ENCODE results near the gene HSPBP1. TPM values are rescaled to one million over a fixed set of nuclear protein-coding genes. Genes with fewer than 3 reads are reported as not detected.

HSPBP1 gene
- polyA plus RNA-seq, 1 donor from 2014 or later, result 61.1 TPM

GRCh38 chr19:55241935-55242464 is 37.9 kb downstream of the HSPBP1 start:
- H3K4me3 ChIP-seq (ENCODE audit: low read length), result no peak overlapping the region
- H3K27me3 ChIP-seq (ENCODE audit: insufficient read depth, low read depth, low read length), result no peaks in the 10 kb centered on the region
- no peak for TF ChIP-seq RAD21 (conservative IDR thresholded peaks at IDR 0.05)
- TF ChIP-seq, protein P1, sequence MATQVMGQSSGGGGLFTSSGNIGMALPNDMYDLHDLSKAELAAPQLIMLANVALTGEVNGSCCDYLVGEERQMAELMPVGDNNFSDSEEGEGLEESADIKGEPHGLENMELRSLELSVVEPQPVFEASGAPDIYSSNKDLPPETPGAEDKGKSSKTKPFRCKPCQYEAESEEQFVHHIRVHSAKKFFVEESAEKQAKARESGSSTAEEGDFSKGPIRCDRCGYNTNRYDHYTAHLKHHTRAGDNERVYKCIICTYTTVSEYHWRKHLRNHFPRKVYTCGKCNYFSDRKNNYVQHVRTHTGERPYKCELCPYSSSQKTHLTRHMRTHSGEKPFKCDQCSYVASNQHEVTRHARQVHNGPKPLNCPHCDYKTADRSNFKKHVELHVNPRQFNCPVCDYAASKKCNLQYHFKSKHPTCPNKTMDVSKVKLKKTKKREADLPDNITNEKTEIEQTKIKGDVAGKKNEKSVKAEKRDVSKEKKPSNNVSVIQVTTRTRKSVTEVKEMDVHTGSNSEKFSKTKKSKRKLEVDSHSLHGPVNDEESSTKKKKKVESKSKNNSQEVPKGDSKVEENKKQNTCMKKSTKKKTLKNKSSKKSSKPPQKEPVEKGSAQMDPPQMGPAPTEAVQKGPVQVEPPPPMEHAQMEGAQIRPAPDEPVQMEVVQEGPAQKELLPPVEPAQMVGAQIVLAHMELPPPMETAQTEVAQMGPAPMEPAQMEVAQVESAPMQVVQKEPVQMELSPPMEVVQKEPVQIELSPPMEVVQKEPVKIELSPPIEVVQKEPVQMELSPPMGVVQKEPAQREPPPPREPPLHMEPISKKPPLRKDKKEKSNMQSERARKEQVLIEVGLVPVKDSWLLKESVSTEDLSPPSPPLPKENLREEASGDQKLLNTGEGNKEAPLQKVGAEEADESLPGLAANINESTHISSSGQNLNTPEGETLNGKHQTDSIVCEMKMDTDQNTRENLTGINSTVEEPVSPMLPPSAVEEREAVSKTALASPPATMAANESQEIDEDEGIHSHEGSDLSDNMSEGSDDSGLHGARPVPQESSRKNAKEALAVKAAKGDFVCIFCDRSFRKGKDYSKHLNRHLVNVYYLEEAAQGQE (IDR thresholded peaks at IDR 0.05; ENCODE audit: borderline replicate concordance), result no peak
- no peak for TF ChIP-seq SMC3 (conservative IDR thresholded peaks at IDR 0.05; ENCODE audit: poor library complexity)
- no peak for TF ChIP-seq EZH2 (IDR thresholded peaks at IDR 0.05; ENCODE audit: borderline replicate concordance, insufficient read depth, low read length, poor library complexity, severe bottlenecking)
- no peak for TF ChIP-seq POLR2AphosphoS5 (IDR thresholded peaks at IDR 0.05)
- TF ChIP-seq MXI1 (conservative IDR thresholded peaks at IDR 0.05; ENCODE audit: poor library complexity, severe bottlenecking), result no peak
- TF ChIP-seq TAF1 (IDR thresholded peaks at IDR 0.05; ENCODE audit: low read depth), result no peak
- TF ChIP-seq, protein P2, sequence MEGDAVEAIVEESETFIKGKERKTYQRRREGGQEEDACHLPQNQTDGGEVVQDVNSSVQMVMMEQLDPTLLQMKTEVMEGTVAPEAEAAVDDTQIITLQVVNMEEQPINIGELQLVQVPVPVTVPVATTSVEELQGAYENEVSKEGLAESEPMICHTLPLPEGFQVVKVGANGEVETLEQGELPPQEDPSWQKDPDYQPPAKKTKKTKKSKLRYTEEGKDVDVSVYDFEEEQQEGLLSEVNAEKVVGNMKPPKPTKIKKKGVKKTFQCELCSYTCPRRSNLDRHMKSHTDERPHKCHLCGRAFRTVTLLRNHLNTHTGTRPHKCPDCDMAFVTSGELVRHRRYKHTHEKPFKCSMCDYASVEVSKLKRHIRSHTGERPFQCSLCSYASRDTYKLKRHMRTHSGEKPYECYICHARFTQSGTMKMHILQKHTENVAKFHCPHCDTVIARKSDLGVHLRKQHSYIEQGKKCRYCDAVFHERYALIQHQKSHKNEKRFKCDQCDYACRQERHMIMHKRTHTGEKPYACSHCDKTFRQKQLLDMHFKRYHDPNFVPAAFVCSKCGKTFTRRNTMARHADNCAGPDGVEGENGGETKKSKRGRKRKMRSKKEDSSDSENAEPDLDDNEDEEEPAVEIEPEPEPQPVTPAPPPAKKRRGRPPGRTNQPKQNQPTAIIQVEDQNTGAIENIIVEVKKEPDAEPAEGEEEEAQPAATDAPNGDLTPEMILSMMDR (IDR thresholded peaks at IDR 0.05; ENCODE audit: poor library complexity, severe bottlenecking), result no peak
- TF ChIP-seq EP300 (conservative IDR thresholded peaks at IDR 0.05; ENCODE audit: poor library complexity, severe bottlenecking), result no peak
- no peaks in the 10 kb centered on the region for H3K79me2 ChIP-seq (replicated peaks; ENCODE audit: insufficient read depth, low read length)
- no peak overlapping the region for H3K9ac ChIP-seq (ENCODE audit: low read length)
- H3F3A ChIP-seq (ENCODE audit: insufficient read depth, low read length, poor library complexity, severe bottlenecking), result no peaks in the 10 kb centered on the region
- H4K20me1 ChIP-seq (ENCODE audit: insufficient read depth), result no peaks in the 10 kb centered on the region
- H3K36me3 ChIP-seq (ENCODE audit: insufficient read depth, low read length), result no peaks in the 10 kb centered on the region
- no peaks in the 10 kb centered on the region for H3K9me2 ChIP-seq (ENCODE audit: insufficient read depth, low read length)
- H3K27ac ChIP-seq (ENCODE audit: low read length), result no peak overlapping the region
- H3K9me3 ChIP-seq (ENCODE audit: low read length), result no peaks in the 10 kb centered on the region
- H2AFZ ChIP-seq (ENCODE audit: low read depth, low read length), result no peak overlapping the region
- H3K4me2 ChIP-seq (ENCODE audit: low read length), result no peak overlapping the region

DNA sequence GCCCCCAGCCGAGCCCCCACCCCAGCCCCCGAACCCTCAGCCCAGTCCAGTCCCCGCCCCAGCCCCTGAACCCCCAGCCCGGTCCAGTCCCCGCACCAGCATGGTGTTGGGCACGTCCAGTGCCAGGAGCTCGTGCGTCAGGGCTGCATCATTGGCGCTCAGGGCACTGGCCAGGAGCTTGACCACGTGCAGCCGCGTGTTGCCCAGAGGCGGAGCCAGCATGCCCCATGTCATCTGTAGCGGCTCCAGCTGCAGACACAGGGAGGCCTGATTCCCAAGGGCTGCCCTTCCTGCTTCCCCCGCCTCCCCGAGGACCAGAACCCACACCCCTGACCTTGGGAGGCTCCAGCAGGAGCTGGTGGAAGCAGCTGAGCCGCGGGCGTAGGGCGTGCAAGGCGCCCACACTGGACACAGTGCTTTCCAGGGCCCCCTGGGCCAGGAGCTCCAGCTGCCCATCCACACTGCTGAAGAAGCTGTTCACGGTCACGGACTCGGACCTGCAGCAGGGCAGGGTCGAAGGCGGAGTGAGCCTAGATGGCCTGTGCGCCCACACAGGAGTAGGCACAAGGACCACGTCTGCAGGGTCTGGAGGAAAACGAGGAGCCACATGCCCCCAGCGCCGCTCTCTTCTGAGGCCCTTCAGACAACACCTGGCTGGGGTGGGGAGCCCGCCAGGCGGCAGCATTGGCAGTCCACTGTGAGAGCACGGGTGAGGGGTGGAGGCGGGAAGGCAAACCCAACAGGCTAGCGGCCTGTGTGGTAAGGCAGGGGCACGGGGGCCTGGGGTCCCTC is 38.6 kb downstream of the HSPBP1 start:
- Histone ChIP-seq H3F3A (ENCODE audit: insufficient read depth, low read length, poor library complexity, severe bottlenecking) (no peaks in the 10 kb centered on the region), H3K4me2 (ENCODE audit: low read length) (no peak overlapping the region), H3K27me3 (ENCODE audit: insufficient read depth, low read depth, low read length) (no peaks in the 10 kb centered on the region), H3K9ac (ENCODE audit: low read length) (no peak overlapping the region), H3K27ac (ENCODE audit: low read length) (no peak overlapping the region), H2AFZ (ENCODE audit: low read depth, low read length) (no peak overlapping the region), H3K9me2 (ENCODE audit: insufficient read depth, low read length) (no peaks in the 10 kb centered on the region), H4K20me1 (ENCODE audit: insufficient read depth) (no peaks in the 10 kb centered on the region), H3K79me2 (replicated peaks; ENCODE audit: insufficient read depth, low read length) (no peaks in the 10 kb centered on the region), H3K36me3 (ENCODE audit: insufficient read depth, low read length) (peaks cover 6% of the 10 kb centered on the region), H3K9me3 (ENCODE audit: low read length) (no peaks in the 10 kb centered on the region), H3K4me3 (ENCODE audit: low read length) (no peak overlapping the region)
- TF ChIP-seq MXI1 (conservative IDR thresholded peaks at IDR 0.05; ENCODE audit: poor library complexity, severe bottlenecking) (no peak), EP300 (conservative IDR thresholded peaks at IDR 0.05; ENCODE audit: poor library complexity, severe bottlenecking) (no peak), SMC3 (conservative IDR thresholded peaks at IDR 0.05; ENCODE audit: poor library complexity) (no peak), POLR2AphosphoS5 (IDR thresholded peaks at IDR 0.05) (no peak), RAD21 (conservative IDR thresholded peaks at IDR 0.05) (no peak), EZH2 (IDR thresholded peaks at IDR 0.05; ENCODE audit: borderline replicate concordance, insufficient read depth, low read length, poor library complexity, severe bottlenecking) (no peak), TAF1 (IDR thresholded peaks at IDR 0.05; ENCODE audit: low read depth) (no peak)
- TF ChIP-seq, protein P2 (IDR thresholded peaks at IDR 0.05; ENCODE audit: poor library complexity, severe bottlenecking), result no peak
- TF ChIP-seq, protein P1 (IDR thresholded peaks at IDR 0.05; ENCODE audit: borderline replicate concordance), result no peak

Data from neural cell (in vitro differentiated cells).